HG02884 (cell line): ENCODE results near the gene PDHB.
"Not testable (repeated sequence)": the region's sequence is repeated elsewhere in the genome, so short reads cannot be mapped to it uniquely, and the experiment has no call there.

Experiments
- ATAC-seq: cut with Tn5 transposase; IDR thresholded peaks from one replicate; pipeline ENCODE4 v1.9.1; 2021; ENCODE audit warnings: mild to moderate bottlenecking, moderate library complexity; ENCODE audit not compliant: unreplicated experiment

The PDHB gene

DNA sequence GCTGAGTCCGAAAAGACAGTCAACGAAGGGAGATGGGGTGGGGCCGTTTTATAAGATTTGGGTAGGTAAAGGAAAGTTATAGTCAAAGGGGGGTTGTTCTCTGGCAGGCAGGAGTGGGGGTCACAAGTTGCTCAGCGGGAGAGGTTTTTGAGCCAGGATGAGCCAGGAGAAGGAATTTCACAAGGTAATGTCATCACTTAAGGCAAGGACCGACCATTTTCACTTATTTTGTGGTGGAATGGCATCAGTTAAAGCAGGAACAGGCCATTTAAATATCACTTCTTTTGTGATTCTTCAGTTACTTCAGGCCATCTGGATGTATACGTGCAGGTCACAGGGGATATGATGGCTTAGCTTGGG lies 7.3 kb upstream of the PDHB start:
- not testable (repeated sequence) for ATAC-seq

- not testable (repeated sequence) for ATAC-seq
Measured at GRCh38 chr3:58437276-58437675, 3.6 kb upstream of the PDHB start.

GRCh38 chr3:58434990-58435389 lies 1.4 kb upstream of the PDHB start:
- no peak for ATAC-seq

DNA sequence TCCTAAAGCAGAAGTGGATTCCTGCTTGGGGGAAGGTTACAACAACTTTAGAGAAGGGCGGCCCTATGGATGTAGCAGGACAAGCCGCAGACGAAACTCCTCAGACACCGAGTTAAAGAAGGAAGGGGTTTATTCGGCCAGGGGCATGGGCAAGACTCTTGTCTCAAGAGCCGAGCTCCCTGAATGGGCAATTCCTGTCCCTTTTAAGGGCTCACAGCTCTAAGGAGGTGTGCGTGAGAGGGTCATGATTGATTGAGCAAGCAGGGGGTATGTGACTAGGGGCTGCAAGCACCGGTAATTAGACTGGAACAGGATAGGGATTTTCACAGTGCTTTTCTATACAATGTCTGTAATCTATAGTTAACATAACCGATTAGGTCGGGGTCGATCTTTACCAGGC lies 879 bp upstream of the PDHB start:
- ATAC-seq: no peak

GRCh38 chr3:58434168-58434504 lies 504 bp upstream of the PDHB start:
- ATAC-seq: no peak

- ATAC-seq: no peak
Measured at GRCh38 chr3:58432905-58433304, 727 bp downstream of the PDHB start.

GRCh38 chr3:58429657-58430056 lies 4.0 kb downstream of the PDHB start:
- ATAC-seq: no peak

DNA sequence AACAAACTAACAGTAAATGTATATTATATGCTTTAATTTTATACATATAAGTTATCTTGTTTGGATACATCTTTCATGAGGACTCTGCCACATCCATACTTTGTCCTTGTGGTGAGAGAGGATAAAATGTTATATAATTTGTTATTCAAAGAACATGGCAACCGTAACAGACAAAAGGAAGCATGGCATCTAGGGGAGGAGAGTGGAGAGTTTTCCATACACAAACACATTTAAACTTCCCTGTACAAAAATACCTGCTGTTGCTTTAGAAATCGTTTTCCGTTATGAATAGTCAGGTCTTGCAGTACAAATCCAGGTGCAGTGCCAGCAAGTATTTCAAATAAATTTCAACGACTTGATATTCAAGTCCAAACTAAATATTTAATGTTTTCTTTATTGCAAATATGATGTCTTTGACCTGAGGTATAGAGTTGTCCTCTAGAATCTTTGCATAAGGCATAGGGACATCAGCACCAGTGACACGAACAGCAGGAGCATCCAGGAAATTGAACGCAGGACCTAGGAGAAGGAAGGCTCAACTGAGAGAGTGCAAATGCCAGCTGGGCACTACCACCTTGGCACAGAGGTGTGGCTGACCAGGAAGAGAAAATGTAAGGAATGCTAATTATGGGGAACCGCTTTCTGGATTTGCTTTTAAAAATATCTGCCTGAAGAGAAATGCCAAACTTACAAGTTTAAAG lies 5.8 kb downstream of the PDHB start:
- no peak for ATAC-seq

DNA sequence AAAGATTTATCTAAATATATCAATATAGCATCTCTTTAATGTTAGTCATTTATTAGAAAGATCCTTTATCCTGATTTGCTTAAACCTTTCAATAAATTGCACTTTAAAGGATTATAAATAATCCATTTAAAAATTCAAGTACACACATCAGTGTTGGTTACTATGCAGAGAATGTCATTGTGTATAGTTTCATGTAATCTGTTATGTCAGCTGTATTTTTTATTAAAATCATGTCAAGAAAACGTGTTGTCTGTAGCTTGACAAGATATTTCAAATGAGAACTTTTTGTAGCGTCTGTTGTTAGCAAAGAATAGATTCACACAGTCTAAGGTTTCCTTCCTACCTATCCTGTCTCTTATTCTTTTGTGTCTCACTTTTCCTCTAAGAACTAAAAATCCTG lies 7.8 kb downstream of the PDHB start:
- no peak for ATAC-seq

DNA sequence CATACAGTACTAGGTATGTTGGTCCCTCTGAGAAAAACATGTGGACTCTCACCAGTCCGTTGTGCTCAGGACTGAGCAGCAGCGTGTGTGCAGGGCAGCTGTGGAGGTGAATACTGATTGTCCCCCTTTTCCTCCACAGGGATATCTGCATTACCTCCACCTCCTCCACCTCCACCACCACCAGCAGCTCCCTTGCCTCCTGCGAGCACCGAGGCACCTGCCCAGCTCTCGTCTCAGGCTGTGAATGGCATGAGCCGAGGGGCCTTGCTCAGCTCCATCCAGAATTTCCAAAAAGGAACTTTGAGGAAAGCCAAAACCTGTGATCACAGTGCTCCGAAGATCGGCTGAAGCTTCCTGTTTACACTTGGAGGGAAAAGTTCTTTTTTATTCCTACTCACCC lies 9.0 kb downstream of the PDHB start:
- ATAC-seq: no peak

DNA sequence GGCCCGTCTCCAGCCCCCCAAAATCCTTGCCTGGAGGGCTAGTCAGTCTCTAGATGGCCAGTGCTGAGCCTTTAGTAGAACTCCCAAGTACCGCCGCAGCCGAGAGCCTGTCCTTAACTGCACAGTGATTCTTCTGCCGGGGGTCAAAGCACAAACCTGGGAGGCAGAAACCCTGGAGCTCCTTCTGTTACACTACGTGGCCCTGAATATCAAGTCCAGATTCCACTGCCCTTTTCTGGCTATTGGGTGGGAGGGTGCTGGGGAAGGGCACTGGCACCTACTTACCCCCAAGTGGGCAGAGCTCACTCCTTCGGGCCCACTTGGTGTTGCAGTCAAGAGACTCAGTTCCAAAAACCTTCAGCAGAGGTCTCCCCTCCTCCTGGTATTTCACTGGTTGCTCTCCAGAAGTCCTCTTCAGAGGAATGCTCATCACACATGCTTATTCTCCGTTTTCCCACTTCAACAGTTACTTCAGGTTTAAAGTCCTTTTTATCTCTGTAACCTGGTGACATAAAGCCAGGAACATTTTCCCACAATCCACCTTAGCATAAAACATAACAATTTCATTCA lies 10.8 kb downstream of the PDHB start:
- ATAC-seq: no peak

DNA sequence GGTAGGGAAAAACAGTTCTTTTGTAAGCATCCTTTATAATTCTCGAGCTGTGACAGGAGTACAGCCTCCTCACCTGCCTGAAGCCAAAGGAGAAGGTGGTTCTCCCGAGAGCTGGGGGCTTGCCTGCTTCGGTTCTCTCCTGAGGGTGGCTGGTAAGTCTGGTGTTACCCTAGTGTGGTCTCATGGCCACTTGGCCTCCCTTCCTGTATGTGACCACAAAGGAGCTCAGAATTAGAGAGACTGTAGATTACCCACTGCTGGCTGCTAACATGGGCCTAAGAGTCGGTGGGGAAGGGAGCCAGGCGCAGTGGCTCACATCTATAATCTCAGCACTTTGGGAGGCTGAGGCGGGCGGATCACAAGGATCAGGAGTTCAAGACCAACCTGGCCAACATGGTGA lies 12.6 kb downstream of the PDHB start:
- ATAC-seq: no peak

GRCh38 chr3:58419780-58420507 lies 13.7 kb downstream of the PDHB start:
- peak; percentile 68 for ATAC-seq

DNA sequence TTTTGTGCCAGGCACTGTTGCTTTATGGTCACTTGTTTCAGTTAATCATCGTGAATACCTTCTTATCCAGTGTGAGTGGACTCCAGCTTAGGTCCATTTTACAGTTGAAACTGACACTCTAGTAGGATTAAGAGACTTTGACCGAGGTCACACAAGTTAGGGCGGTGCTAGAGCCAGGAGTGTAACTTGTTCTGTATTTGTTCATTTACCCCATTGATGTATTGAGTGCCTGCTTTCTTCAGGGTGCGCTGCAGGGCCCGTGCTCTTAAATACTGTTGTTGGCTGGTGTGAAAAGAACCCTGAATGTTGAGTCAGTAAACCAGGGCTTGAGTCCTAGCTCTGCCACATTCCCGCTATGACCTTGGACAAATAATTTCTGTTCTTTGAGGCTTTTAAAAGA lies 15.4 kb downstream of the PDHB start:
- no peak for ATAC-seq

GRCh38 chr3:58417075-58417474 lies 16.6 kb downstream of the PDHB start:
- ATAC-seq: no peak

- ATAC-seq: no peak
Measured at GRCh38 chr3:58416191-58416590, 17.4 kb downstream of the PDHB start.

DNA sequence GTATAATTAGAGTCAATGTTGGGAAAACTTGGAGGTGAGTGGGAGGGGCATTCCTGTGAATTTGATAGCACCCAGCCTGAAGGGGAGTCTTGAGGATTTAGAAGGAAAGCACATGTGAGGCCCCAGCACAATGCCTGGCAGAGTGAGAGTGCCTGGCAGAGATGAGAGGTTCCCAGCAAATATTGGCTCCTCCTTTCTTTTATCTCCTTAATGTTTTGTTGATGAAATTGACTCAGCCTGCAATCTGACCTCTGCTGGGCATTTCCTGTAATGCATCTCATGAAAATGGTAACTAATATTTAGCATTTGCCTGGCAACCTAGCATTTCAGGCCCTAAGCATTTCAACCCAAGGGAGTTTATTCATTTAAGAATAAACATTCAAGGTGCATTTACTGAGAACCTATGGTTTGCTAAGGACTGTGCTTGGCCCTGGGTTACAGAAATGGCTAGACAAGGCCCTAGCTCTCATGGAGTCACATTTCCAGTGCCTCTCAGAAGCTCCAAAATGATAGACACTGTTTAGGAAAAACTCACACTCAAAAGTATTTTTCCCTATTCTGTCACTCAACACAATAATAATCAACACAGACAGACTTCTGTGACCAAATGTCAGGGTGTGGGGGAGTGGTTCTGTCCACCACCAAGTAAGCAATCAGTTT lies 19.0 kb downstream of the PDHB start:
- ATAC-seq: no peak

DNA sequence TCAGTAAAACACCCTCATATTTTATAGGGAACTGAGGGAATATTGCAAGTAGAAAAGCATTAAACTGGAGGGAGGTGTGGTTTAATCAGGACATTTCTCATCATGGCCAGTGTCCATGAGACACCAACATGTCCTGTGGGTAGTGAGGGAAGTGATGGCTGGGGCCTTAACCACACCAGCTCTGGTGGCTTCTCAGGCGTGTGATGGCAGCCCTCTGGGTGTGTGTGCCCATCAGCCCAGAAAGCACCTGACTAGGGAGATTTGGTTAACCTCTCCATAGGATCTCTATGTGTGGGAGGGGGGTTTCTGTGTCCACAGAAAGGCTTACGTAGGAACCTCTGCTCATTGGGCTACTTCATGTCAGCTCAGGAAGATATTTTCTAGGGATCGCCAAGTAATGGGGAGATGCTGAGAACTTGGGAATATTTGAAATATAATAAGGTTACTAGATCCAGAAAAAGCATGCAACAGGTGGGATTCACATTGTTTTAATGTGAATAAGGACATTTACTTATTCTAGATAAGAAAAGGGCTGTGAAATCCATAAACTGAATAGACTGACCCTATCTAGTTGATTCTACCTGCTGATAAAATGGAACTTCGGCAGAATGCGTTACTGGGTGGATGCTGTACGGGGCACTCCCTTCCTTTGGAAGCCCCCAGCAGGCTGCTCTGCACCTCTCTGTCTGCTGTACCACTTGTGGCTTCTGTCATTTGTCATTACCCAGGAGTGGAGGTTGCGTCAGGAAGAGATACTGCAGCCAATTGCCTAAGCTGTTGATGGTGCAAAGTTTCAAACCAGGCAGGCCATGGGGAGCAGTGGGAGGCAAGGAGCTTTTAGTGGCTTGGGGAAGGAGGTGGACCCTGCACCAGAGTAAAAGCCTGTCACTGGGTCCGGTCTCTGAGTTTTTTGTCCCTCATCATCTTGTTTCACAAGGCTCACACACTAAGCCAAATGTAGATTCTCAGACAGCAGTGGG lies 21.5 kb downstream of the PDHB start:
- ATAC-seq: no peak

DNA sequence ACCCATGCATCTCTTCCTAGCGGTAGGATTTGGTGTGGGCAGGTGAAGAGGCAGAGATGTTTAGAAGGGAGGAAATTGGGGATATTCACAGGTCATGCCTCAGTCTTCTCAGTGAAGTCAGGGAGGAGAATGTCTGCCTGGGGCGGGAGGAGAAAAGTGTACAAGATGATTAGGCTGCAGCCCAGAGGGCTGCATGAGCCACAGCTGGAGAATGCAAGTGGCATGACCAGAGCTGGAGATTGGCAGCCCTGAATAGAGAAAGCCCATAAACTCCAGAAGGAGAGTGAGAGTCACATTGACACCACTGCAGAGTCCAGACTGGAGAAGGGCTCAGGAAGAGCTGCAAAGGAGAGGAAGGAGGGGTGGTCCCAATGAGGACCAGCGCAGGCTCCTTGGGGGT lies 22.6 kb downstream of the PDHB start:
- ATAC-seq: no peak

DNA sequence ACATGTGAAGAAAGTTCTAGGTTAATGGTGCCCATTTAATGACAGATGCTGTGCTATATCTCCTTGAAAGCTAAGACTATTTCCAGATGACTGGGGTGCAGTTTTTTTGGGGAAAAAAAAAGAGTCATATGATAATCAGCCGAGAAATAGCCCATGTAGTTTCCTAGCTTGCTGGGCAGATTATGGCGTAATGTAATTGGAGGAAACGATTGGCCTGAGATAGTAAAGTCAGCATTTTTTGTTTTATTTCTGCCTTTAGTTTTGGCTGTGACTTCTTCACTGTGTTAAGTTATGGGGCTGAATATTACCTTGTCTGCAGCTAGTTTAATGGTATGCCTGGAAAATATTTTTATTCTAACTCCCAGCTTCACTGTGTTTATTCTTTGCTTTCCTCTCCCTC lies 24.0 kb downstream of the PDHB start:
- no peak for ATAC-seq

DNA sequence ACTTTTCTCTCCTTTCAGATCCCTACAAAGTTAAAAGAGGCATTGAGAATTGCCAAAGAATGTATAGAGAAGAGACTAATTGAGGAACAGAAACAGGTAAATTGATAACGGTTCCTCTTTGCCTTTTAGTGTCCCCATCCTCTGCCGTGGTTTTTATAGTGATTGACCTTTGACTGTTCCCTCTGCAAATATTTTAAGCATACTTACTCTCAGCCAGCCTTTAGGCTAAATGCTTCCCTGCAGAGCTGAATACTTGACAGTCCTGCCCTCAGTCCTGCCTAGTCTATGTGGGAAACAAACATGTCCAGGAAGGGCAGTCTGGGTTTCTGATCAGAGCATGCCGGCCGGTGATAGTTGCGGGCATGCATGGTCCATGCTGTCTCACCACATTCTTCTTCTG lies 24.7 kb downstream of the PDHB start:
- no peak for ATAC-seq
